T-cell (primary cell): ENCODE results near the gene KNTC1. TPM values are rescaled to one million over a fixed set of nuclear protein-coding genes. Genes with fewer than 3 reads are reported as not detected.
"Not testable (repeated sequence)": the region's sequence is repeated elsewhere in the genome, so short reads cannot be mapped to it uniquely, and the experiment has no call there.

Experiments used
- ATAC-seq, 4 experiments: fragments of 200-7000 bp in 3 of 4; fragments of 150-1000 bp in 1 of 4; cut with Tn5 transposase; replicated peaks in 1 of 4; 1 replicate in 3 of 4; 2 replicates in 1 of 4; pipeline ENCODE4 v1.10.0; 2021; ENCODE audit warnings: moderate library complexity in 3 of 4, mild to moderate bottlenecking in 2 of 4, moderate number of reproducible peaks in 1 of 4
- CTCF ChIA-PET, 2 donors: fragments of 300-600 bp; sonication (Branson Sonifier 250); formaldehyde crosslinking; loops; one replicate each; lab custom pipeline; 2022; ENCODE audit warnings: antibody characterized with exemption in 2 of 2; lab: Charles Lee
- POLR2A ChIA-PET, 2 donors: fragments of 300-600 bp; sonication (Branson Sonifier 250); formaldehyde crosslinking; loops; one replicate each; lab custom pipeline; 2022; ENCODE audit warnings: antibody characterized with exemption in 2 of 2; lab: Charles Lee
- DNase-seq, 35 experiments: peaks; one replicate each; pipeline versions ENCODE4 v3.0.0 to v3.0.0-alpha.2; 2013 to 2023
- H3K27ac ChIP-seq: one replicate; pipeline ENCODE4 v1.5.1; 2013; ENCODE audit warnings: low read length
- H3K27me3 ChIP-seq, 2 experiments: replicated peaks in 1 of 2; 1 replicate in 1 of 2; 2 replicates in 1 of 2; pipeline versions ENCODE4 v1.6.1 to v1.7.0; 2013; ENCODE audit warnings: low read length in 1 of 2, mixed read lengths in 1 of 2; ENCODE audit not compliant: control insufficient read depth in 2 of 2, insufficient read depth in 2 of 2; ENCODE audit errors: extremely low read depth in 1 of 2
- H3K36me3 ChIP-seq, 2 donors: 1 replicate in 1 of 2; 2 replicates in 1 of 2; pipeline versions ENCODE4 v1.6.1 to v1.7.0; 2013; ENCODE audit warnings: low read length in 1 of 2; ENCODE audit not compliant: control insufficient read depth in 2 of 2, insufficient read depth in 1 of 2; ENCODE audit errors: extremely low read depth in 1 of 2
- H3K4me1 ChIP-seq, 2 experiments: 1 replicate in 1 of 2; 2 replicates in 1 of 2; pipeline versions ENCODE4 v1.6.1 to v1.7.0; 2013; ENCODE audit warnings: low read length in 2 of 2, mixed read lengths in 1 of 2; ENCODE audit not compliant: insufficient read depth in 2 of 2, control insufficient read depth in 1 of 2; ENCODE audit errors: extremely low read depth in 1 of 2
- H3K4me3 ChIP-seq, 2 donors: 1 replicate in 1 of 2; 2 replicates in 1 of 2; pipeline versions ENCODE4 v1.5.1 to v1.7.0; 2013; ENCODE audit warnings: mild to moderate bottlenecking in 2 of 2, low read length in 1 of 2, moderate library complexity in 1 of 2; ENCODE audit not compliant: control insufficient read depth in 1 of 2; ENCODE audit errors: extremely low read depth in 1 of 2
- H3K9me3 ChIP-seq: 2 replicates; pipeline ENCODE4 v1.7.0; 2013
- H3K27ac Mint-ChIP-seq, 2 donors: one replicate each; pipeline ENCODE4 v1.8.0; 2020 to 2021; ENCODE audit warnings: mild to moderate bottlenecking in 2 of 2, mixed read lengths in 2 of 2
- H3K27me3 Mint-ChIP-seq, 2 donors: one replicate each; pipeline ENCODE4 v1.8.0; 2021 to 2022; ENCODE audit warnings: mixed read lengths in 2 of 2
- H3K36me3 Mint-ChIP-seq: one replicate; pipeline ENCODE4 v1.8.0; 2021; ENCODE audit warnings: mixed read lengths
- H3K4me1 Mint-ChIP-seq, 3 donors: one replicate each; pipeline ENCODE4 v1.8.0; 2020 to 2022; ENCODE audit warnings: mixed read lengths in 3 of 3, mild to moderate bottlenecking in 1 of 3
- H3K4me3 Mint-ChIP-seq, 3 donors: one replicate each; pipeline ENCODE4 v1.8.0; 2020 to 2022; ENCODE audit warnings: mild to moderate bottlenecking in 3 of 3, mixed read lengths in 3 of 3, moderate library complexity in 3 of 3
- H3K9me3 Mint-ChIP-seq, 3 donors: one replicate each; pipeline ENCODE4 v1.8.0; 2020 to 2022; ENCODE audit warnings: mixed read lengths in 3 of 3
- WGBS: methylation state at CpG from one replicate; pipeline ENCODE4 v1.1.5; 2013; ENCODE audit warnings: missing lambda C conversion rate; ENCODE audit not compliant: insufficient coverage; 5-methylcytosine and 5-hydroxymethylcytosine counted together
- total RNA-seq, 35 experiments: library from RNA in 6 of 35; stranded (reverse) in 6 of 35; fragments of 120-200 nt in 1 of 35; gene quantifications; one replicate each; pipeline versions ENCODE4 v1.2.1 to v1.2.4 and lab custom pipeline; 2013 to 2026

KNTC1 gene
- total RNA-seq, 5 donors from 2014 or later (not counting 1 experiment from before 2014, with no cell fraction given): 26.2 to 35.7 (median 29.2) TPM

GRCh38 chr12:122584177-122584863, 57.3 kb downstream of the KNTC1 start:
- Histone ChIP-seq H3K4me3 (no peak overlapping the region), H3K27ac (no peak overlapping the region), H3K4me1 (no peaks in the 10 kb centered on the region), H3K9me3 (no peaks in the 10 kb centered on the region), H3K36me3 (peaks cover 5 to 27% of the 10 kb centered on the region in 2 donors), H3K27me3 (no peaks in the 10 kb centered on the region)
- POLR2A ChIA-PET: no interaction called here
- peaks cover 32% of the 10 kb centered on the region for H3K36me3 Mint-ChIP-seq
- H3K4me1 Mint-ChIP-seq: no peaks in the 10 kb centered on the region
- H3K4me3 Mint-ChIP-seq: no peak overlapping the region
- H3K27ac Mint-ChIP-seq: no peak overlapping the region
- ATAC-seq (no peak), DNase-seq (no peak)
- CTCF ChIA-PET: interaction anchor here in 1 of 2 donors (0.5 to 0.7 kb wide), 2 partner anchors 14 to 226 kb away, joined by 3 to 4 read pairs; no protein-coding TSS in a partner anchor
- 100% methylated on average over 1 of the region's 4 CpGs for WGBS
- no peaks in the 10 kb centered on the region for H3K27me3 Mint-ChIP-seq
- no peaks in the 10 kb centered on the region for H3K9me3 Mint-ChIP-seq

- peaks cover 37% of the 10 kb centered on the region for H3K36me3 Mint-ChIP-seq
- no peaks in the 10 kb centered on the region for H3K9me3 ChIP-seq
- no peak overlapping the region for H3K27ac ChIP-seq
- H3K27me3 Mint-ChIP-seq: no peaks in the 10 kb centered on the region
- ChIA-PET POLR2A (interaction anchor here in 1 of 2 donors (0.6 kb wide), 1 partner anchor 161 kb away, joined by 8 read pairs; no protein-coding TSS in a partner anchor), CTCF (no interaction called here)
- DNase-seq: no peak
- ATAC-seq: no peak
- peaks cover 5 to 15% of the 10 kb centered on the region in 2 donors for H3K36me3 ChIP-seq
- no CpG with 5 or more reads among the region's 7 CpGs for WGBS
- H3K4me1 ChIP-seq: no peaks in the 10 kb centered on the region
- H3K27me3 ChIP-seq: no peaks in the 10 kb centered on the region
- no peaks in the 10 kb centered on the region for H3K4me1 Mint-ChIP-seq
- H3K9me3 Mint-ChIP-seq: no peaks in the 10 kb centered on the region
- H3K27ac Mint-ChIP-seq: no peak overlapping the region
- no peak overlapping the region for H3K4me3 ChIP-seq
- H3K4me3 Mint-ChIP-seq: no peak overlapping the region
Measured at GRCh38 chr12:122590990-122591389, 63.9 kb downstream of the KNTC1 start.

- H3K27me3 ChIP-seq, H3K27ac Mint-ChIP-seq, H3K4me1 ChIP-seq, H3K4me3 ChIP-seq, CTCF ChIA-PET, H3K27me3 Mint-ChIP-seq, H3K9me3 ChIP-seq, ATAC-seq, H3K9me3 Mint-ChIP-seq, H3K4me3 Mint-ChIP-seq, H3K4me1 Mint-ChIP-seq, POLR2A ChIA-PET, H3K27ac ChIP-seq, DNase-seq: not testable (repeated sequence)
- peaks cover 36% of the 10 kb centered on the region for H3K36me3 Mint-ChIP-seq
- H3K36me3 ChIP-seq: peaks cover 5 to 15% of the 10 kb centered on the region in 2 donors
- 100% methylated on average over 6 of the region's 30 CpGs for WGBS
Measured at GRCh38 chr12:122591966-122592365, 64.9 kb downstream of the KNTC1 start.

- H3K4me1 ChIP-seq, ATAC-seq, H3K9me3 Mint-ChIP-seq, CTCF ChIA-PET, H3K27ac Mint-ChIP-seq, H3K4me3 ChIP-seq, DNase-seq, H3K27me3 ChIP-seq, H3K9me3 ChIP-seq, POLR2A ChIA-PET, H3K27me3 Mint-ChIP-seq, H3K4me1 Mint-ChIP-seq, H3K4me3 Mint-ChIP-seq, H3K27ac ChIP-seq: not testable (repeated sequence)
- peaks cover 4 to 15% of the 10 kb centered on the region in 2 donors for H3K36me3 ChIP-seq
- peaks cover 36% of the 10 kb centered on the region for H3K36me3 Mint-ChIP-seq
- 65% methylated on average over 4 of the region's 8 CpGs for WGBS
Measured at GRCh38 chr12:122592543-122592942, 65.5 kb downstream of the KNTC1 start.

GRCh38 chr12:122593910-122594309, 66.9 kb downstream of the KNTC1 start:
- Histone ChIP-seq H3K27me3 (no peaks in the 10 kb centered on the region), H3K27ac (no peak overlapping the region), H3K4me3 (no peak overlapping the region), H3K4me1 (no peaks in the 10 kb centered on the region), H3K9me3 (no peaks in the 10 kb centered on the region), H3K36me3 (peaks cover 0 to 13% of the 10 kb centered on the region in 2 donors)
- WGBS: 50% methylated on average over 1 of the region's 1 CpG
- DNase-seq (no peak), ATAC-seq (no peak)
- Mint-ChIP-seq H3K4me1 (no peaks in the 10 kb centered on the region), H3K27me3 (no peaks in the 10 kb centered on the region), H3K36me3 (peaks cover 36% of the 10 kb centered on the region), H3K9me3 (no peaks in the 10 kb centered on the region), H3K4me3 (no peak overlapping the region), H3K27ac (no peak overlapping the region)
- ChIA-PET CTCF (no interaction called here), POLR2A (no interaction called here)

- no peak overlapping the region for H3K27ac ChIP-seq
- Mint-ChIP-seq H3K27ac (no peak overlapping the region), H3K27me3 (no peaks in the 10 kb centered on the region), H3K4me1 (no peaks in the 10 kb centered on the region), H3K4me3 (no peak overlapping the region), H3K9me3 (no peaks in the 10 kb centered on the region), H3K36me3 (peaks cover 23% of the 10 kb centered on the region)
- no peaks in the 10 kb centered on the region for H3K27me3 ChIP-seq
- ATAC-seq (no peak), DNase-seq (no peak)
- ChIA-PET POLR2A (no interaction called here), CTCF (no interaction called here)
- H3K4me1 ChIP-seq: no peaks in the 10 kb centered on the region
- peaks cover 0 to 9% of the 10 kb centered on the region in 2 donors for H3K36me3 ChIP-seq
- H3K4me3 ChIP-seq: no peak overlapping the region
- H3K9me3 ChIP-seq: no peaks in the 10 kb centered on the region
Measured at GRCh38 chr12:122596838-122597237, 69.8 kb downstream of the KNTC1 start.
